Lower leg skin (tissue), 4 donors: Measurements from ENCODE around the gene EVX1. TPM values are rescaled to one million over a fixed set of nuclear protein-coding genes. Genes with fewer than 3 reads are reported as not detected.

Experiments used
- DNase-seq, 2 donors: peaks; one replicate each; pipeline ENCODE4 v3.0.0-alpha.2; 2019; ENCODE audit warnings: low spot score in 2 of 2
- H3K4me3 ChIP-seq: fragments of 200-600 bp; sonication (generic); 2 replicates; pipeline ENCODE4 v1.5.1; 2017; ENCODE audit warnings: mild to moderate bottlenecking, low read depth; ENCODE audit not compliant: poor library complexity, severe bottlenecking
- POLR2A ChIP-seq, 2 donors: fragments of 450-650 bp; IDR thresholded peaks; one replicate each; pipeline ENCODE4 v1.6.1; 2016 to 2017; ENCODE audit warnings: antibody characterized with exemption in 2 of 2, mild to moderate bottlenecking in 1 of 2, moderate library complexity in 1 of 2
- WGBS, 2 donors: methylation state at CpG; one replicate each; pipeline ENCODE4 v1.1.5; 2018; 5-methylcytosine and 5-hydroxymethylcytosine counted together
- intact Hi-C: fragments of 100-400 bp; cut with DNase I; formaldehyde crosslinking; loops from one replicate; pipeline ENCODE4 v1.15.0; 2023; ENCODE audit warnings: low total_unique reads
- total RNA-seq, 4 donors: library from RNA; depleted of rRNA; stranded (reverse); fragments of >200 nt; gene quantifications; one replicate each; pipeline ENCODE4 v1.1.0, GENCODE V29; 2016
- TF ChIP-seq, protein P1 (sequence below), 3 donors: fragments of 450-650 bp; IDR thresholded peaks; one replicate each; pipeline ENCODE4 v1.5.1; 2016; ENCODE audit warnings: antibody characterized with exemption in 3 of 3, mild to moderate bottlenecking in 3 of 3, moderate library complexity in 2 of 3

Gene EVX1
- total RNA-seq, 4 donors from 2014 or later: not detected

DNA sequence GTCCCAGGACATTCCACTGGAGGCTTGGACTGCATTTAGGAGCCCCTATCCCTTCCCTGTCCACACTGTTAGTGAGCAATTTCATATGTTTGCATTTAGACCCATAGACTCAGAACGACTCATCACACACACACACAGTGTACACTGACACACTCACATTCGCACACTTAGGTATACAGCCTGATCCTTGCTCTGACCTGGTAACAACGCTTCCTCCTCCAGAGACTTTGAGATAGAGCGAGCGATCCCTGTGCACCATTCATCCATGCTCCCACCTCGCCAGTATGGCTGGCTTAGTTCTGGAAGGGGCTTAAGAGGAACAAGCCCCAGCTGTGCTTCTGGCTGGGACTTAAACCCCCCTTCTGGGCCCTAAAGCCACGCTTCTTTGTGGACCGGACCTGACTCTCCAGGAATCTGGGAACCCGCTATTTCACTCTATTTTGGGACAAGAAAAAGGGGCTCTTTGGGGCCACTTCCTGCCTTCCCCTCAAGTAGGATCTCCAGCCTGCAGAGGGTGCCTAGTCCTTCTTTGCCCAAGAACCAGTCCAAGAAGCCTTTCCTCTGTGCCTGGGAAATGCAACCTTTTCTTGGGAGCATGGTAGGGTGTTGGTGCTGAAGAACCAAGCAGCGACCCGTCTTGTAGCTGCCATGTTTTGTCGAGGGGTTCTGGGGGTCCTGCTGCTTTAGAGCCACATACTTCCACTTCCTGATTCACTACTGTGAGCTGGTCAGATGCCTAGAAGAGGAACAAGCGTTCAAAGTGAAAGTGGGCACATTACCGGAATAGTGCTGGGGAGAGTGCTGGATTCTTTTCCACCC lies 41.6 kb upstream of the EVX1 start:
- no peak overlapping the region for H3K4me3 ChIP-seq
- intact Hi-C loops: no loop called here
- TF ChIP-seq, protein P1, sequence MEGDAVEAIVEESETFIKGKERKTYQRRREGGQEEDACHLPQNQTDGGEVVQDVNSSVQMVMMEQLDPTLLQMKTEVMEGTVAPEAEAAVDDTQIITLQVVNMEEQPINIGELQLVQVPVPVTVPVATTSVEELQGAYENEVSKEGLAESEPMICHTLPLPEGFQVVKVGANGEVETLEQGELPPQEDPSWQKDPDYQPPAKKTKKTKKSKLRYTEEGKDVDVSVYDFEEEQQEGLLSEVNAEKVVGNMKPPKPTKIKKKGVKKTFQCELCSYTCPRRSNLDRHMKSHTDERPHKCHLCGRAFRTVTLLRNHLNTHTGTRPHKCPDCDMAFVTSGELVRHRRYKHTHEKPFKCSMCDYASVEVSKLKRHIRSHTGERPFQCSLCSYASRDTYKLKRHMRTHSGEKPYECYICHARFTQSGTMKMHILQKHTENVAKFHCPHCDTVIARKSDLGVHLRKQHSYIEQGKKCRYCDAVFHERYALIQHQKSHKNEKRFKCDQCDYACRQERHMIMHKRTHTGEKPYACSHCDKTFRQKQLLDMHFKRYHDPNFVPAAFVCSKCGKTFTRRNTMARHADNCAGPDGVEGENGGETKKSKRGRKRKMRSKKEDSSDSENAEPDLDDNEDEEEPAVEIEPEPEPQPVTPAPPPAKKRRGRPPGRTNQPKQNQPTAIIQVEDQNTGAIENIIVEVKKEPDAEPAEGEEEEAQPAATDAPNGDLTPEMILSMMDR (IDR thresholded peaks at IDR 0.05): no peak
- TF ChIP-seq POLR2A (IDR thresholded peaks at IDR 0.05): no peak
- peak in 1 of 2 donors; percentile 80 for DNase-seq
- WGBS, 2 donors: 26 to 42% methylated on average over 14 of the region's 14 CpGs

DNA sequence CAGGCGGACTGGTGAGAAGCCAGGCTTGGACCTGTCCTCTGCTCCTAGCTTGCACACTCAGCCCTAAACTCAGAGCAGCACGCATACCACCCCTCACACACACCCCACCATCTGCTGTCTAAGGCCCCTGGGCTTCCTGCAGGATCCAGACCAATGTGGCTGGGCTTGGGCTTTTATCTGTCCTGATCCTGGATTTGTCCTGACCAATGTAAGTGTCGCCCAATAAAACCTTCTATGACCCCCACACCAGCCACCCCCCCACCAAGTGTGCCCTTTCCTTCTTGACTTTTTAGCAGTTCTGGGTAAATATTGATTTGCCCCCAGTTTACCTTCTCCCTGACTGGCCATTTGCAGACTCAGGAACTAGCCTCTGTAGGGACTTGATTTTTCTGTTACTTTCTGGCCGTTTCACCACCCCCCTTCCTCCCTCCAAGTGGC lies 41.0 kb upstream of the EVX1 start:
- H3K4me3 ChIP-seq: no peak overlapping the region
- TF ChIP-seq, protein P1 (IDR thresholded peaks at IDR 0.05): no peak
- TF ChIP-seq POLR2A (IDR thresholded peaks at IDR 0.05): no peak
- no peak for DNase-seq
- WGBS, 2 donors: 32 to 47% methylated on average over 4 of the region's 4 CpGs
- intact Hi-C loops: no loop called here

DNA sequence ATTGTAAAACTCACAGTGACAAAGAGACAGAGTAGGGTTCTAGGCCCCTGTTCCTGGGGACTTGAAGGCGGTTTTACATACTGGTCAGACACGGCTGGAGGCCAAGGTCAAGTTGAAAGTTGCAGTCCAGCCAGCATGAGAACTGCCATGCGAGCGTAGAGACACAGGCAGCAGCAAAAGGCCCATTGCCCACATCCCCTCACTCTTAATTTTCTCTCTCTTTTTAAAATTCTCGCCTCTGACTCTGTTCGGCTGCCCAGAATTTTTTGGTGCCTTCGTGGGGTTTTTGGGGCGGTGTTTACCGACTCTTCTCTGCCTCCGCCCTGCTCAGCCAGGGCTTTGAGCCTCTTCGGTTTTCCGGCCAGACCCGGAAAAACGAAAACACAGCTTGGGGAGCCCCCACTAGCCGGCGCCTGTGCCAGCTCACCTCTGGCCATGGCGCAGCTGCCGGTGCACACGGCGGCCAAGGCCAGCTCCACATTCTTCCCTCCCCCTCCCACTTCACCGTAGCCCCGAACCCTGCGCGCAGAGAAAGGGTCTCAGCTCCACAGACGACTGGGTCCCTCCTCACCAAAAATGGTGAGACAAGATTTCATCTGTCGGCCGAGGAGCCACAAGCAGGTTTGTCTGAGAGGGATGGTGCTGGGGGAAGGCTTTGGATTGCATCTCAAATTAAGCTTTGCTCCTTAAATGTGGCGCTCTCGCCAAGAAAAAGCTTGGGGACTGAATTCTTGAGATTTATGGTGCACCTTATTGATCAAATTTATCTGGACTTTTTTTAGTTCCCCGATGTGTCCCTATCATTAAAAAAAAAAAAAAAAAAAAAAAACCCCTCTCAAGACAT lies 40.4 kb upstream of the EVX1 start:
- TF ChIP-seq POLR2A (IDR thresholded peaks at IDR 0.05): no peak
- TF ChIP-seq, protein P1 (IDR thresholded peaks at IDR 0.05): no peak
- no peak overlapping the region for H3K4me3 ChIP-seq
- DNase-seq: peak in 1 of 2 donors; percentile 68
- intact Hi-C loops: no loop called here
- 45 to 49% methylated on average over 30 of the region's 30 CpGs for WGBS, 2 donors

DNA sequence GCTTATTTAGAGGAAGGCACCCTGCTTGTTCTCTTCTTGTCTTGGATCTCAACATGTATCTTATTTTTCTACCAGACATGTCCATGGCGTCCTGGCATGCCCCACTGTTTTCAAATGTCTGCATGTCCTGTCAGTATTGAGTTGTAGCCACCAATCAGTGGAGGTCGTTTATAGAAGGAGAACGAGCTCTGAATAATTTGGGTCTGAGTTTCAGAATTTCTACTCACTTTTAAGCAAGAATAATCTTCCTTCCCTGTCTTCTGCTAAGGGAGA lies 39.8 kb upstream of the EVX1 start:
- DNase-seq: no peak
- 35 to 45% methylated on average over 3 of the region's 3 CpGs for WGBS, 2 donors
- intact Hi-C loops: no loop called here
- no peak overlapping the region for H3K4me3 ChIP-seq
- TF ChIP-seq, protein P1 (IDR thresholded peaks at IDR 0.05): no peak
- no peak for TF ChIP-seq POLR2A (IDR thresholded peaks at IDR 0.05)

DNA sequence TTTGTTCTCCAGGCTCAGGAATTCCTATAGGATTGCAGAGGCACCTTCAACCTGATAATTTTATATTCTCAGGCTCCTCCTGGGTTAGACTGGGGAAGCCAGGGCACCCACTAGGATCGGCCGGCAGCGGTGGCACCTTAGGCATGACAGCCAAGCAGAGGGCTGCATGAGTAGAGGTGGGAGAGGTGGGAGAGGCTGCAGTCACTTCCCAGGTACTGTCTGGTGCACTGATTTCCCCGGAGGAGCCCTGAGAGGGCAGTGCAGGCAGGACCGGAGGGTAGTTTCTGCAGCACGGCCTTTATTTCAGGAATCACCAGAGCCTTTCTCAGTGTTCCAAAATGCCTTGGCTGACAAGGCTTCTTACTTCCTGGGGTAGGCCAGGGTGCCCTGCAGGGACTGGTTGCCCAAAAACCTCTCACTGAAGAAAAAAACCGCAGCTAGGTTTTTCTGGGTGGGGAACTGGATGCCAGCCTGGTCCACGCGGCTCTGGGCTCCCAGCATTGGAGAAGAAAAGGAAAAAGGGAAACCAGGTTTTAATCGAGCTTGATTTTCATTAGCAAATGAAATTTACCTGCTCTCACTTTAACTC lies 39.1 kb upstream of the EVX1 start:
- intact Hi-C loops: no loop called here
- WGBS, 2 donors: 33 to 42% methylated on average over 10 of the region's 10 CpGs
- DNase-seq: peak in 1 of 2 donors; percentile 63
- no peak overlapping the region for H3K4me3 ChIP-seq
- TF ChIP-seq POLR2A (IDR thresholded peaks at IDR 0.05): no peak
- TF ChIP-seq, protein P1 (IDR thresholded peaks at IDR 0.05): no peak
